Measurements from ENCODE around the gene AURKB. TPM values are rescaled to one million over a fixed set of nuclear protein-coding genes. Genes with fewer than 3 reads are reported as not detected.
A peak's percentile ranks its signal among the peaks of the same experiment; 100 is the strongest.

AURKB gene
- total and polyA plus RNA-seq, 2 of the 4 experiments (the other 2 are of a cell fraction), result 45.9 to 62.0 TPM

DNA sequence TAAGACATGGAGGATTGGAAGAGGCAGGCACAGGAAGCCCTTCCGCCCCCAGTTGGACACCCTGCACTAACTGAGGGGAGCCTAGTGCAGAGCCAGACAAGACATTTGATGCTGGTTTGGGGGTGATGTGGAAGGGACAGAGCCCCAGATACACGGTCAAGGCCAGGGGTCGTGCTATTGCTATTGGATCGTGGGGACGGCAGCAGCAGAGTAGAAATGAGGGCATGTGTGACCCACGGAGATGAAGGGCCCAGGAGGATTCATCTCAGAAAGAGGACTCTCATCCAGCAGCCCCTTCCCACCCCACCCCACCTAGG is 45.6 kb downstream of the AURKB start:
- no peak overlapping the region for H3K9ac ChIP-seq (ENCODE audit: low read depth, low read length)
- H3K23ac ChIP-seq (ENCODE audit: low read depth, low read length), result peak overlapping the region; percentile 36; the same call in 1 of the 2 replicates
- 0 out of 2 replicates have a peak overlapping the region, but pooled peaks have one; percentile 12 for H3K4ac ChIP-seq (ENCODE audit: low read depth, low read length)
- peaks cover 8% of the 10 kb centered on the region for H3K36me3 ChIP-seq (ENCODE audit: control insufficient read depth, insufficient read depth, low read length)
- H3K27me3 ChIP-seq (ENCODE audit: control insufficient read depth, insufficient read depth, low read length), result no peaks in the 10 kb centered on the region
- POLR2A ChIA-PET (ENCODE audit: unreplicated experiment), result no interaction called here
- H3K4me2 ChIP-seq (ENCODE audit: low read depth, low read length), result no peak overlapping the region
- dilution Hi-C loops (cut with HindIII; ENCODE audit: low sequenced_read_pairs, unreplicated experiment), result no loop called here
- no peak overlapping the region for H2BK15ac ChIP-seq (ENCODE audit: low read depth, low read length)
- 80% methylated on average over 1 of the region's 6 CpGs; no CpG with 5 or more reads in 1 of the 2 experiments for WGBS, 2 experiments (ENCODE audit: extremely low coverage in 2 of 2, insufficient read length in 1 of 2)
- CTCF ChIA-PET, result no interaction called here
- H3K56ac ChIP-seq (ENCODE audit: extremely low read depth, insufficient read depth, low read length), result no peak overlapping the region
- TF ChIP-seq CHD1 (IDR thresholded peaks at IDR 0.05; ENCODE audit: low read depth, low read length) (no peak), RFX5 (IDR thresholded peaks at IDR 0.05; ENCODE audit: low read depth, low read length) (no peak), NFE2L2 (IDR thresholded peaks at IDR 0.05; ENCODE audit: low read depth, low read length) (no peak), MXI1 (IDR thresholded peaks at IDR 0.05; ENCODE audit: borderline replicate concordance, low read depth, low read length) (no peak), FOS (IDR thresholded peaks at IDR 0.05; ENCODE audit: low read depth, low read length) (no peak), POLR2A (IDR thresholded peaks at IDR 0.05; ENCODE audit: low read depth, low read length) (no peak)
- H3K4me1 ChIP-seq (ENCODE audit: control insufficient read depth, insufficient read depth, low read length), result peaks cover 26% of the 10 kb centered on the region
- intact Hi-C loops (cut with micrococcal nuclease), result no loop called here
- H4K20me1 ChIP-seq (ENCODE audit: insufficient read depth, low read length), result peaks cover 11% of the 10 kb centered on the region
- H3K79me1 ChIP-seq (ENCODE audit: low read depth in 1 of 2, low read length in 2 of 2), result peaks cover 21 to 29% of the 10 kb centered on the region in 2 experiments
- H2AK5ac ChIP-seq (ENCODE audit: low read depth, low read length), result no peak overlapping the region
- peak overlapping the region in 1 of 2 experiments; percentile 93; a peak in 1 of 4 replicates for H4K8ac ChIP-seq (ENCODE audit: low read depth in 2 of 2, low read length in 2 of 2)
- DNase-seq (no peak), ATAC-seq (ENCODE audit: low read depth) (no peak)
- peaks cover 7% of the 10 kb centered on the region for H3K9me1 ChIP-seq (ENCODE audit: insufficient read depth, low read length)
- in situ Hi-C loops (cut with MboI; ENCODE audit: low sequenced_read_pairs), result loop anchor here (25.0 kb wide), 1 partner anchor 927 kb away; the partner anchor contains the start of genes DVL2, GABARAP and PHF23
- H2BK5ac ChIP-seq (ENCODE audit: low read depth, low read length, poor library complexity, severe bottlenecking), result no peak overlapping the region
- H3K4me3 ChIP-seq (ENCODE audit: insufficient read depth, low read depth, low read length), result no peak overlapping the region
- H3K14ac ChIP-seq (replicated peaks; ENCODE audit: low read depth, low read length), result no peak overlapping the region
- H2BK120ac ChIP-seq (ENCODE audit: low read depth, low read length), result peak overlapping the region; percentile 8; the same call in 1 of the 2 replicates
- H4K5ac ChIP-seq (ENCODE audit: low read depth, low read length), result no peak overlapping the region
- no peaks in the 10 kb centered on the region for H3K9me3 ChIP-seq (ENCODE audit: control insufficient read depth, insufficient read depth, low read length)
- no peak overlapping the region for H2BK20ac ChIP-seq (ENCODE audit: low read depth, low read length)
- H2AK9ac ChIP-seq (replicated peaks; ENCODE audit: low read depth, low read length, poor library complexity), result no peak overlapping the region
- peak overlapping the region; percentile 59 for H2AFZ ChIP-seq (replicated peaks; ENCODE audit: low read length, poor library complexity)
- H3K18ac ChIP-seq (ENCODE audit: low read depth, low read length), result no peak overlapping the region
- no peak overlapping the region for H4K91ac ChIP-seq (ENCODE audit: insufficient read depth, low read depth, low read length)
- H3K27ac ChIP-seq (ENCODE audit: insufficient read depth, low read length), result no peak overlapping the region
- no TSS peak for BruUV-seq (replicated peaks)
